Measurements from ENCODE around the gene CCDC59.
"Not testable (repeated sequence)": the region's sequence is repeated elsewhere in the genome, so short reads cannot be mapped to it uniquely, and the experiment has no call there.

Gene CCDC59

GRCh38 chr12:82358200-82359114 is at the start of gene CCDC59, which contains the start of gene METTL25:
TSS of gene CCDC59 (minus strand) at chr12:82358387. CDS start at chr12:82358376, 11 bp downstream.
TSS of gene METTL25 (plus strand) at chr12:82358529. CDS start at chr12:82358566, 37 bp downstream.
- DNase-seq, result peak; percentile 98

- no peak for DNase-seq
Measured at GRCh38 chr12:82407481-82407880, 49.3 kb upstream of the CCDC59 start.

GRCh38 chr12:82406651-82407050 is 48.5 kb upstream of the CCDC59 start:
- no peak for DNase-seq

GRCh38 chr12:82400819-82401218 is 42.6 kb upstream of the CCDC59 start:
- DNase-seq, result no peak

GRCh38 chr12:82398879-82399278 is 40.7 kb upstream of the CCDC59 start:
- DNase-seq, result no peak

- no peak for DNase-seq
Measured at GRCh38 chr12:82383930-82384552, 25.9 kb upstream of the CCDC59 start.

GRCh38 chr12:82378997-82379396 is 20.8 kb upstream of the CCDC59 start:
- no peak for DNase-seq

- no peak for DNase-seq
Measured at GRCh38 chr12:82375201-82375600, 17.0 kb upstream of the CCDC59 start.

- no peak for DNase-seq
Measured at GRCh38 chr12:82366197-82366596, 8.0 kb upstream of the CCDC59 start.

- DNase-seq, result no peak
Measured at GRCh38 chr12:82363990-82364389, 5.8 kb upstream of the CCDC59 start.

- no peak for DNase-seq
Measured at GRCh38 chr12:82361461-82361915, 3.3 kb upstream of the CCDC59 start.

- not testable (repeated sequence) for DNase-seq
Measured at GRCh38 chr12:82360834-82361233, 2.6 kb upstream of the CCDC59 start.

GRCh38 chr12:82359115-82359478 is 910 bp upstream of the CCDC59 start:
- no peak for DNase-seq

GRCh38 chr12:82357845-82358199 is 365 bp downstream of the CCDC59 start:
- DNase-seq, result no peak

- no peak for DNase-seq
Measured at GRCh38 chr12:82357340-82357739, 847 bp downstream of the CCDC59 start.

GRCh38 chr12:82351390-82351789 is 6.8 kb downstream of the CCDC59 start:
- DNase-seq, result no peak

- no peak for DNase-seq
Measured at GRCh38 chr12:82350161-82350560, 8.0 kb downstream of the CCDC59 start.

- no peak for DNase-seq
Measured at GRCh38 chr12:82329508-82329907, 28.7 kb downstream of the CCDC59 start.

GRCh38 chr12:82327861-82328260 is 30.3 kb downstream of the CCDC59 start:
- no peak for DNase-seq

- no peak for DNase-seq
Measured at GRCh38 chr12:82326905-82327503, 31.2 kb downstream of the CCDC59 start.

- no peak for DNase-seq
Measured at GRCh38 chr12:82325540-82326336, 32.4 kb downstream of the CCDC59 start.

- DNase-seq, result no peak
Measured at GRCh38 chr12:82319276-82319675, 38.9 kb downstream of the CCDC59 start.

- DNase-seq, result no peak
Measured at GRCh38 chr12:82314406-82314892, 43.7 kb downstream of the CCDC59 start.

Data from stimulated activated CD4-positive, alpha-beta T cell treated with anti-CD3 and anti-CD28 coated beads, Interleukin-4, amount 100 ng/mL, for 24 hours (primary cell).